Measurements from ENCODE around the gene SHISAL1.

GRCh38 chr22:44348971-44349560 lies 36.3 kb upstream of the SHISAL1 start:
- no peak for TF ChIP-seq CTCF (IDR thresholded peaks at IDR 0.05)
- TF ChIP-seq EZH2 (IDR thresholded peaks at IDR 0.05; ENCODE audit: borderline replicate concordance, insufficient read depth, low read depth, low read length, poor library complexity, severe bottlenecking), result no peak
